Vagina (tissue), 2 donors: ENCODE results near the gene MATCAP1. TPM values are rescaled to one million over a fixed set of nuclear protein-coding genes. Genes with fewer than 3 reads are reported as not detected.

Experiments
- DNase-seq, 2 donors: peaks; one replicate each; pipeline ENCODE4 v3.0.0-alpha.2; 2017; ENCODE audit errors: extremely low spot score in 2 of 2
- H3K27ac ChIP-seq: fragments of 200-600 bp; sonication (generic); one replicate; pipeline ENCODE4 v1.5.1; 2019
- H3K27me3 ChIP-seq: fragments of 200-600 bp; sonication (generic); one replicate; pipeline ENCODE4 v1.5.1; 2019
- H3K36me3 ChIP-seq, 2 donors: fragments of 200-600 bp; sonication (generic); one replicate each; pipeline ENCODE4 v1.5.1; 2017 to 2019
- H3K4me1 ChIP-seq: fragments of 200-600 bp; sonication (generic); one replicate; pipeline ENCODE4 v1.5.1; 2019
- H3K4me3 ChIP-seq, 2 donors: fragments of 200-600 bp; sonication (generic); 1 replicate in 1 of 2; 2 replicates in 1 of 2; pipeline ENCODE4 v1.5.1; 2016 to 2019
- H3K9me3 ChIP-seq: fragments of 200-600 bp; sonication (generic); one replicate; pipeline ENCODE4 v1.5.1; 2019
- POLR2A ChIP-seq, 2 donors: fragments of 450-650 bp; IDR thresholded peaks; one replicate each; pipeline ENCODE4 v1.6.1; 2017; ENCODE audit warnings: antibody characterized with exemption in 2 of 2, mild to moderate bottlenecking in 2 of 2, moderate library complexity in 2 of 2
- POLR2AphosphoS5 ChIP-seq, 2 donors: sonication (generic); formaldehyde crosslinking; IDR thresholded peaks; one replicate each; pipeline ENCODE4 v1.9.0; 2017; ENCODE audit warnings: antibody characterized with exemption in 2 of 2, mild to moderate bottlenecking in 2 of 2, low read depth in 1 of 2; ENCODE audit not compliant: insufficient read depth in 1 of 2
- intact Hi-C: fragments of 100-400 bp; cut with DNase I; formaldehyde crosslinking; loops from one replicate; pipeline ENCODE4 v1.15.1; 2023
- total RNA-seq: library from RNA; depleted of rRNA; stranded (reverse); fragments of >200 nt; gene quantifications from one replicate; pipeline ENCODE4 v1.2.3, GENCODE V29; 2016
- TF ChIP-seq, protein P1 (sequence below), 3 experiments: fragments of 450-650 bp in 2 of 3; fragments of 200-600 bp in 1 of 3; sonication (generic) in 1 of 3; IDR thresholded peaks; one replicate each; pipeline ENCODE4 v1.5.1; 2017 to 2019; ENCODE audit warnings: antibody characterized with exemption in 3 of 3, mild to moderate bottlenecking in 2 of 3, moderate library complexity in 2 of 3

MATCAP1 gene
- total RNA-seq, 1 donor from 2014 or later = 17.4 TPM

DNA sequence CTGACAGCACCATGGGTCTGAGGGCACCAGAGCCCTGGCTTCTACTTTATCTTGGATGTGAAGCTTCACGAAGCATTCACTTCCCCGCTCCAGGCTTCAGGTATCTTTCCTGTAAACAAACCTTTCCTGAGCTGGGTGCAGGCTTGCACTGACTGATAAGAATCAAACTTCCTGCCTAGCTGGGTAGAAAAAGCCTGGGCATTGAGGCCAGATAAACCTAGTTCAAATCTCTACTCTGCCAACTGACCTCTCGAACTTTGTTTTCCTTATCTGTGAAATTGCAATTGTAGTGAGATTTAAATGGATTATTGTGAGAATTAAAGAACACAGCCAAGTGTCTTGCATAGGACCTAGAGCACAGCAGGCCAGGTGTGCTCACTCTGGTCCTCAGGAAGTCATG lies 40.2 kb upstream of the MATCAP1 start:
- peaks cover 0 to 8% of the 10 kb centered on the region in 2 donors for H3K36me3 ChIP-seq
- H3K27ac ChIP-seq = no peak overlapping the region
- intact Hi-C loops = no loop called here
- TF ChIP-seq POLR2AphosphoS5 (IDR thresholded peaks at IDR 0.05; ENCODE audit: insufficient read depth in 1 of 2, low read depth in 1 of 2) (no peak), POLR2A (IDR thresholded peaks at IDR 0.05) (no peak)
- TF ChIP-seq, protein P1, sequence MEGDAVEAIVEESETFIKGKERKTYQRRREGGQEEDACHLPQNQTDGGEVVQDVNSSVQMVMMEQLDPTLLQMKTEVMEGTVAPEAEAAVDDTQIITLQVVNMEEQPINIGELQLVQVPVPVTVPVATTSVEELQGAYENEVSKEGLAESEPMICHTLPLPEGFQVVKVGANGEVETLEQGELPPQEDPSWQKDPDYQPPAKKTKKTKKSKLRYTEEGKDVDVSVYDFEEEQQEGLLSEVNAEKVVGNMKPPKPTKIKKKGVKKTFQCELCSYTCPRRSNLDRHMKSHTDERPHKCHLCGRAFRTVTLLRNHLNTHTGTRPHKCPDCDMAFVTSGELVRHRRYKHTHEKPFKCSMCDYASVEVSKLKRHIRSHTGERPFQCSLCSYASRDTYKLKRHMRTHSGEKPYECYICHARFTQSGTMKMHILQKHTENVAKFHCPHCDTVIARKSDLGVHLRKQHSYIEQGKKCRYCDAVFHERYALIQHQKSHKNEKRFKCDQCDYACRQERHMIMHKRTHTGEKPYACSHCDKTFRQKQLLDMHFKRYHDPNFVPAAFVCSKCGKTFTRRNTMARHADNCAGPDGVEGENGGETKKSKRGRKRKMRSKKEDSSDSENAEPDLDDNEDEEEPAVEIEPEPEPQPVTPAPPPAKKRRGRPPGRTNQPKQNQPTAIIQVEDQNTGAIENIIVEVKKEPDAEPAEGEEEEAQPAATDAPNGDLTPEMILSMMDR (IDR thresholded peaks at IDR 0.05) = no peak
- no peaks in the 10 kb centered on the region for H3K27me3 ChIP-seq
- no peak overlapping the region for H3K4me3 ChIP-seq
- DNase-seq = no peak
- H3K9me3 ChIP-seq = no peaks in the 10 kb centered on the region
- peaks cover 21% of the 10 kb centered on the region for H3K4me1 ChIP-seq

DNA sequence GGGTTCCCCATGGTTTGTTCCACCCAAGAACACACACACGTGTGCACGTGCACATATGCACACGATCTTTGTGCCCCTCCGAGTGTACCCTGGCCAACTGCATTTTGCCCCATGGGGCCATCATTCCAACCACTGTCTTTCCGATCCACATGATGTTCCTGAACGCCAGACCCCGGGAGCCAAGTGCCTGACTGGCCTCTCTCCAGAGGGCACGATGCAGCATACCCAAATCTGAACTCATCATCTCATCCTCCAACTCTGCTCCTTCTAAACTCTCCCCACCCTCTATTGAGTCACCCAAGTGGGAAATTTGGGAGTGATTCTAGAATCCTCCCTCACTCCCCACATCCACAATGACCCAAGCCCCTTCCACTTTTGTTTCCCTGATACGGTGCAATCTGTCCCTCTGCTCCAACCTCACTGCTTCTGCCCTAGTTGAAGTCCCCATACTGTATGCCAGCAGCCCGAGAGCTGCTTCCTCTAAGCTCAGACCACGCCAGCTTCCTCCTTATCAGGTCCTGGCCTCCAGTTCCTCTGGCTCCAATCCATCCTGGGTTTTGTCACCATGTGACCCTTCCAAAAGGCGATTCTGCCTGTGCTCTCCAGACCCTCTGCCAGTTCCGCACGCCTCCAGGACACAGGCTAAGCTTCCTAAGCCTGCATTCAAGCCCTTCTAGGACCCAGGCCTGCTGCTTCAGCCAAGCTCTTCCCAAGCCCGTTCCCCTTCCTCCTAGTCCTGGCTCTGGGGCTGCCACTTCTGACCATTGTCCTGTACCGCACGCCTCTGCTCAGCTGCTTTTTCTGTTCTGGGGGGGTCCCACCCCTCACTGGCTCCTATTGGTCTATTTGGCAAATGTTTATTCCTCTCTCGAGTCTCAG lies 33.1 kb upstream of the MATCAP1 start:
- Histone ChIP-seq H3K36me3 (no peaks in the 10 kb centered on the region), H3K9me3 (no peaks in the 10 kb centered on the region), H3K4me3 (no peak overlapping the region), H3K27ac (no peak overlapping the region), H3K27me3 (no peaks in the 10 kb centered on the region), H3K4me1 (no peaks in the 10 kb centered on the region)
- intact Hi-C loops = no loop called here
- DNase-seq = no peak
- TF ChIP-seq, protein P1 (IDR thresholded peaks at IDR 0.05) = no peak

- intact Hi-C loops = no loop called here
These were observed 31.9 kb upstream of the MATCAP1 start for GRCh38 chr16:67215706-67216105.

GRCh38 chr16:67213197-67214019 lies 29.6 kb upstream of the MATCAP1 start:
- H3K27ac ChIP-seq = no peak overlapping the region
- no peak overlapping the region for H3K4me3 ChIP-seq
- no peaks in the 10 kb centered on the region for H3K9me3 ChIP-seq
- H3K27me3 ChIP-seq = no peaks in the 10 kb centered on the region
- DNase-seq = no peak
- TF ChIP-seq, protein P1 (IDR thresholded peaks at IDR 0.05) = no peak
- TF ChIP-seq POLR2AphosphoS5 (IDR thresholded peaks at IDR 0.05; ENCODE audit: insufficient read depth in 1 of 2, low read depth in 1 of 2) (no peak), POLR2A (IDR thresholded peaks at IDR 0.05) (no peak)
- H3K4me1 ChIP-seq = no peaks in the 10 kb centered on the region
- intact Hi-C loops = no loop called here
- H3K36me3 ChIP-seq = no peaks in the 10 kb centered on the region

More at GRCh38 chr16:67215706-67216105, 31.9 kb upstream of the MATCAP1 start:
- Histone ChIP-seq H3K4me1 (no peaks in the 10 kb centered on the region), H3K27ac (no peak overlapping the region), H3K9me3 (no peaks in the 10 kb centered on the region), H3K27me3 (no peaks in the 10 kb centered on the region), H3K36me3 (no peaks in the 10 kb centered on the region), H3K4me3 (no peak overlapping the region)
- TF ChIP-seq POLR2A (IDR thresholded peaks at IDR 0.05) (no peak), POLR2AphosphoS5 (IDR thresholded peaks at IDR 0.05; ENCODE audit: insufficient read depth in 1 of 2, low read depth in 1 of 2) (no peak)
- TF ChIP-seq, protein P1 (IDR thresholded peaks at IDR 0.05) = no peak
- no peak for DNase-seq
